HG02870 (cell line): ENCODE results near the gene B4GALT2.

Experiments used
- ATAC-seq: cut with Tn5 transposase; IDR thresholded peaks from one replicate; pipeline ENCODE4 v1.9.1; 2021; ENCODE audit warnings: mild to moderate bottlenecking, moderate library complexity; ENCODE audit not compliant: unreplicated experiment

The B4GALT2 gene

GRCh38 chr1:44025816-44026215, 46.8 kb downstream of the B4GALT2 start:
- ATAC-seq, result no peak

DNA sequence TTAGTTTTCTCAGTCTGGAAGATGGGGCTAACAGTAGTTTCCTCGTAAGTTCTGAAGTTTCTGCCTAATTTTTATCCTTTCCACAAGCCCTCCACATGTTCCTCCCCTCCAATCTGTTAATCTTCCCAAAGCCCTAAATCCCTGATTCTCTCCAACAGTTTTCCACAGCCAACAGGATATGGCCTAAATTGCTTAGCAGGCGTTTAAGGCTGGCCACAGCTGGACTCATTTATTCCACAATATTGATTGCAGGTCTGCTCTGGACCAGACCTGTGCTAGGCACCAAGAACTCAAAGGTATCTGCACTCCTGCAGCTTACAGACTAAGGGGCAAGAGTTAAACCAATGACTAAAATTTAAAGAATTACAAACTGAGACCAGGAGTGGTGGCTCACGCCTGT, 48.3 kb downstream of the B4GALT2 start:
- ATAC-seq, result no peak

DNA sequence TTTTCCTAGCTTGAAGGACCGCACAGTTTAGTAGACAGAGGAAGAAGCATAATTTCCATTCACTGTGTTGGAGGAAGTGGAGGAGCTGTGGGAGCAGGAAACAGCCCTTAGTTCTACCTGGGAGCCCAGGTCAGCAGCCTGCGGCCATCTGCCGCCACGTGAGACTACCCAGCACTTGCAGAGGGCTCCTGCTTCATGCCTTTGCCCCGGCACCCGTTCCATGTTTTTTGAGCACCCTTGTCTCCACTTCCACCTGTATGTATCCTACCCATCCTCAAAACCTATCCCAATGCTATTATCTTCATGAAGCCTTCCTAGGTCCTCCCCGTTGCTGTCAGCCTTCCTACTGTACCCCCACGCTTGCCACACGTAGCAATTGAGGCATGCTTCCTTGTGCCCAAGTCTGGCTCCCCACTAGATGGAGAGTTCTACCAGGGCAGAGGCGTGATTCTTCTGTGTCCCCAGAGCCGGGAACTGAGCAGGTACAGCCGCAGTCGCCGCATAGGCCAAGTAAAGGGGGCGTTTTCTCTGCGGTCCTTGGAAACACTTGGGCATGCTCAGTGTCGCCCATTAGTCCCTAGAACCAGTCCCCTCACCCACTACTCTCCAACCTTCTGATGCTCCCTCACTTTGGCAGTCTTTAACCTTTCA, 50.4 kb downstream of the B4GALT2 start:
- ATAC-seq, result peak; percentile 18

GRCh38 chr1:44029911-44030604, 51.0 kb downstream of the B4GALT2 start:
- peak; percentile 81 for ATAC-seq

DNA sequence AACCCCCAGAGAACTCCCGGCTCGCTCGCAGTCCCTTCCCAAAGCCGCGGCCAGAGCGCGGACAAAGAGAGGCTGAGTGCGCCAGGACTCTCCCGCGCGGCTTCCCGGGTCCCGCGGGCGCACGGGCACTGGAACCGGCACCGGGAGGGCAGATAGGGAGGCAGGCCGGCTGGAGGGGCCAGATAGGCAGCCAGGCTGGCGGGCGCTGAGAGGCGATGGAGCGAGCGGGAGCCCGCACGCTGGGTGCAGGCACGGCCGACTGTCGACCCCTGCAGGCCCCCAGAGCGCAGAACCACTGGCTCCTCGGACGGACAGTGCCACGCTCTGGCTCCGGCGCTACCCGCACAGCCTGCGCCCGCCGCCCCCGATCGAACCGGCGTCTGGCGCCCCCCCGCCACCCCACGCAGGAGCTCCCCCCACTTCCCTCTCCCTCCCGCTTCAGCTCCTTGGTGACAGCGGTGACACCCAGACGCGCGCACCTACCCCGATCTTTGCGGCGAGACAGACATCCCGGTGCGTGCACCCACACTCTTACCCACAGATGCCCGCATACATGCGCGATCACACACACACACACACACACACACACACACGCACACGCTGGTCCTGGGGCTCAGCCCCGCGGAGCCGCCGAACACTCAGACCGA, 51.7 kb downstream of the B4GALT2 start:
- peak; percentile 19 for ATAC-seq

- no peak for ATAC-seq
Observed at GRCh38 chr1:44031252-44032169, 52.5 kb downstream of the B4GALT2 start, which contains the start of gene SLC6A9. TSS of gene SLC6A9 (minus strand) at chr1:44031462. CDS start at chr1:44024277, 7,185 bp downstream.

DNA sequence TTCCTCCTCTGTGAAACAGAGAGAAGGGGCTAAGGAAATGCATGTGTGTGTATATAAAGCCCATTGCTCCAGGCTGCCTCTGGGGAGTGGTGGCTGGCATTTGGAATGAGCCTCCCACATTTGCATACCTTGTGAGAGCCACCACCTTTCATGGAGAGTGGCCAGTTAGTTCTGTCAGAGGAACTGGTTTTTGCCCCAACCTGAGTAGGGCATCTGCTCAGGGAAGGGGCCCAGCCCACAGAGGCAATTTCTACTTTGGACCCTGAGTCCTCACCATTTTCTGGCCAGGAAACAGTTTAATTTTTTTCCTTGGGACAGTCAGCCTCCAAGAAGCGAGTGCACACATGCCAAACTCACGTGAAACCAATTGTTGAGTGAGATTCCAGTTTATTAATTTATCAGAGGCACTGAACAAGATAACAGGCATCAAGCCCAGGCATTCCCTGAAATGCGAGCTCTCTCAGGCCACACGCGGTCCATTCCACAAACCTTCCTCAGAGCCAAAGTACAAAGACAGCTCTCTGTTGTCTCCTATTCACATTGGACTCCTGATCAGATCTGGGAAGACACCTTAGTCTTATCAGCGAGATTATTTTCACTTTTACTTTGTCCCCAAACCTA, 53.3 kb downstream of the B4GALT2 start:
- ATAC-seq, result no peak

GRCh38 chr1:44033041-44033575, 54.1 kb downstream of the B4GALT2 start:
- no peak for ATAC-seq

DNA sequence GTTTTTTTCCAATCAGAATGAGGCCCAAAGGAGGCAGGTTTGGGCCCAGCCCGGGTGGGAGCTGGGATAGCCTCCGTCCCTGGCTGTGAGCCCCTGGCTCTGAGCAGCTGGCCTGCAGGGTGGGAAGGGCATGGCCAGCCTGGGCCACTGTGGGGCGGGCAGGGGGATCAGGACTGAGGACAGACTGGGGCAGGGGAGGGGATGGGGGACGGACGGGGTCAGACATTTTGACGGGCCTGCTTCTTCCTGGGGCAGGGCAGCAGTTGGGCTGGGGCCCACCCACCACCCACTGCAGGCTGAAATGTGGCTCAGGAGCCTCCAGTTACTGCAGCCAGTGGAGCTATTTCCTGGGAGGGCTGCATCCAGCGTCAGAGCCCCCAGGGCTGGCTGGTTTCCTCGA, 54.7 kb downstream of the B4GALT2 start:
- no peak for ATAC-seq

GRCh38 chr1:44034423-44034822, 55.4 kb downstream of the B4GALT2 start:
- ATAC-seq, result no peak

- no peak for ATAC-seq
Observed at GRCh38 chr1:44034976-44035716, 56.1 kb downstream of the B4GALT2 start.

DNA sequence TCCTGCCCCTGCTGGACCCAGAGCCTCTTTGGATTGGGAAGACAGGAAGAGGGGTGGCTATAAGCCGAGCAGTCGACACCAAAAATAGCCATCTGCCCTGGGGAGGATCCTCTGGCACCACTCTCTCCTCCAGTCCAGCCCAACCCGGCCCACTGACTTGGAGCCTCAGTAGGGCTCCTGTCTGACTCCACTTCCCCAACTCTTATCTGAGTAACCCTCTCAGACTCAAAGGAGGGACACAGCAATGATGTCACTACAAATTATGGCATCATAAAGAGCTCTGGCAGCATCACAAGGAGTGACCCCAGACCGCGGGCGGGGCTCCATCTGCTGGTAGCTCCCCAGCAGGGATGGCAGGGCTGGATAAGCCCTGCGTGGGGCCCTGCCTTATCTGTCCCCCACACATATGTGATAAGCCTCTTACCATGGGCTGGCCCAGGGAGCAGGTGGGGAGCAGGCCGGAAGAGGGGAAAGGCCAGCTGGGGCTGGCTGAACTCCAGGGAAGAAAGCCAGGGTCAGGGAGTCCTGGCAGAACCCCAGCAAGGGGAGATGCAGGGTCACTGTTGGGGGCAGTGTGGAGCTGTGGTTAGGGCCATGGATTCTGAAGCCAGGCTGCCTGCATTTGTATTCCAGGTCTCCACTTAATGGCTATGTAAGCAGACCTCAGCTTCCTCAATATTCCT, 56.9 kb downstream of the B4GALT2 start:
- ATAC-seq, result no peak

DNA sequence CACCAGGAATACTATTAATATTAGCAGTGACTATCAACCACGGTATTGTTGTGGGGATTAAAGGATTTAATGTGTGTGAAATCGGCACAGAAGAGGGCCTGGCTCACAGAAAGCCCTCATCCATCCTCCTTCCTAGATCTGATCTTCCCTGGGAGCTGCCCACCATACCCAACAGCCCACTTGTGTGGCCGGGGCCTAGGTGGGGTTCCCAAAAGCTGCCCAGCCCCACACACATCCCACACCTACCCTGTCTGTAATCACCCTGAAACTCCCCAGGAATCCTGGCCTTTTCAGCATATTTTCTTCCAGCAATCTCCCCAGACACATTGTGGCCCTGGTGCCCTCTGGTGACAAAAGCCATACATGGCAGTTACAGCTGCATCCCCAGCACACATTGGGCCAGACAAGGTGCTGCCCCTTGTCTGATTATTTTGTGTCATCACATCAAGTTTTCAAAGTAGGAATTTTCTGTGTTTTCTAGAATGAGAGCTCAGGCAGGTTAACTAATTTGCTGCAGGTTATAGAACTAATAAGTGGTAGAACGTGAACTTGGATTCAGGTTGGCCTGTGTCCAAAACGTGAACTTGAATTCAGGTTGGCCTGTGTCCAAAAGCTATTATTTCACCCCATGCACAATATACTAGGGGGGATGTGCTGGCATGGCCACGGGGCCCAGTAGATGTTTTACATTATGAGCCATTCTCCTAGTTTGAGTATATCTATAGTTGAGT, 57.6 kb downstream of the B4GALT2 start:
- ATAC-seq, result no peak

GRCh38 chr1:44037154-44037553, 58.1 kb downstream of the B4GALT2 start:
- ATAC-seq, result no peak

- ATAC-seq, result no peak
Observed at GRCh38 chr1:44038876-44039657, 60.1 kb downstream of the B4GALT2 start.

DNA sequence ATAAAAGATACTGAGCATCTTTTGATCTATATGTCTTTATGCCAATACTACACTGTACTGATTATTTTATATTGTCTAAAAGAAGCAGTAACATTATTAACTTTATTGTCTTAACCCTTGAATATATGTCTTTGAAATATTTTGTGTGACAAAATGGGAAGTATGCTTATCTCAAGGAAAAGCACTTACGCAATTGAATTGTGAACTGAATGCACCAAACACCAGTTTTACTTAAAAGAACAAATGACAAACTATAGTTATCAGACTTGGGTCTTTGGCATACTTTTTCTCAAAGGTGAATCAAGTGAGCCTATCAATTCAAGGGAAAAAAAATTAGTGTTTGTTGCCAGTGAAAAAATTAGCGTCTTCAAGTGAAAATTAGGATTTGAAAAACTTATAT, 61.4 kb downstream of the B4GALT2 start:
- ATAC-seq, result no peak
